Thyroid gland (tissue), 4 donors: ENCODE measurements around the gene UPK3A.

Experiments used
- CTCF ChIP-seq, 6 experiments: fragments of 200-600 bp in 3 of 6; fragments of 450-650 bp in 3 of 6; sonication (generic) in 3 of 6; IDR thresholded peaks; one replicate each; pipeline ENCODE4 v1.5.1; 2016 to 2019; ENCODE audit warnings: antibody characterized with exemption in 6 of 6, mild to moderate bottlenecking in 2 of 6, inconsistent platforms in 1 of 6, moderate library complexity in 1 of 6
- POLR2A ChIP-seq, 2 donors: fragments of 450-650 bp; IDR thresholded peaks; one replicate each; pipeline ENCODE4 v1.6.1; 2017; ENCODE audit warnings: antibody characterized with exemption in 2 of 2, mild to moderate bottlenecking in 2 of 2, moderate library complexity in 1 of 2

- TF ChIP-seq CTCF (IDR thresholded peaks at IDR 0.05) (no peak), POLR2A (IDR thresholded peaks at IDR 0.05) (no peak)
These were observed 10.7 kb downstream of the UPK3A start for GRCh38 chr22:45295492-45295891.
